GM12801 (cell line): ENCODE measurements around the gene VSTM2B.

Experiments used
- CTCF ChIP-seq: IDR thresholded peaks from one replicate; pipeline ENCODE4 v1.5.1; 2011; ENCODE audit warnings: control low read depth; ENCODE audit not compliant: insufficient read length; ENCODE audit errors: extremely low read depth

The VSTM2B gene

GRCh38 chr19:29504454-29504853, 21.3 kb upstream of the VSTM2B start:
- TF ChIP-seq CTCF = no peak

- TF ChIP-seq CTCF = no peak
Observed at GRCh38 chr19:29505097-29505824, 20.5 kb upstream of the VSTM2B start.

GRCh38 chr19:29506619-29506911, 19.2 kb upstream of the VSTM2B start:
- no peak for TF ChIP-seq CTCF

- no peak for TF ChIP-seq CTCF
Observed at GRCh38 chr19:29507081-29507860, 18.5 kb upstream of the VSTM2B start.

- no peak for TF ChIP-seq CTCF
Observed at GRCh38 chr19:29508181-29508580, 17.6 kb upstream of the VSTM2B start.

GRCh38 chr19:29509456-29509855, 16.3 kb upstream of the VSTM2B start:
- TF ChIP-seq CTCF = no peak

- TF ChIP-seq CTCF = no peak
Observed at GRCh38 chr19:29510701-29511265, 15.0 kb upstream of the VSTM2B start.
